GM23338 (cell line): Measurements from ENCODE around the gene EGLN2. TPM values are rescaled to one million over a fixed set of nuclear protein-coding genes. Genes with fewer than 3 reads are reported as not detected.

Experiments used
- ATAC-seq: fragments of 200-7000 bp; cut with Tn5 transposase; 3 replicates; pipeline ENCODE4 v1.9.1; 2020
- DNase-seq: peaks from one replicate; pipeline ENCODE4 v3.0.0-alpha.2; 2015; ENCODE audit warnings: low spot score
- H2AFZ ChIP-seq: fragments of 200-600 bp; sonication (generic); 2 replicates; pipeline ENCODE4 v1.8.0; 2016; ENCODE audit warnings: antibody characterized with exemption, mild to moderate bottlenecking, moderate library complexity
- H3F3A ChIP-seq: fragments of 200-600 bp; sonication (generic); replicated peaks from 2 replicates; pipeline ENCODE4 v1.8.0; 2017; ENCODE audit warnings: antibody characterized with exemption, mixed run types, low read depth
- H3K27ac ChIP-seq: fragments of 200-600 bp; sonication (generic); 2 replicates; pipeline ENCODE4 v1.6.1; 2016; ENCODE audit warnings: low read depth
- H3K27me3 ChIP-seq: fragments of 200-600 bp; sonication (generic); 2 replicates; pipeline ENCODE4 v1.8.0; 2016; ENCODE audit warnings: mild to moderate bottlenecking, mixed run types, moderate library complexity; ENCODE audit not compliant: insufficient read depth
- H3K36me3 ChIP-seq: fragments of 200-600 bp; sonication (generic); 2 replicates; pipeline ENCODE4 v1.8.0; 2016; ENCODE audit warnings: mild to moderate bottlenecking; ENCODE audit not compliant: insufficient read depth
- H3K4me1 ChIP-seq: fragments of 200-600 bp; sonication (generic); 2 replicates; pipeline ENCODE4 v1.8.0; 2016; ENCODE audit warnings: mild to moderate bottlenecking, moderate library complexity; ENCODE audit not compliant: insufficient read depth
- H3K4me2 ChIP-seq: fragments of 200-600 bp; sonication (generic); 2 replicates; pipeline ENCODE4 v1.7.1; 2017; ENCODE audit warnings: mixed run types
- H3K4me3 ChIP-seq: fragments of 200-600 bp; sonication (generic); 2 replicates; pipeline ENCODE4 v1.6.1; 2016; ENCODE audit warnings: mixed run types
- H3K79me2 ChIP-seq: fragments of 200-600 bp; sonication (generic); replicated peaks from 2 replicates; pipeline ENCODE4 v1.8.0; 2017; ENCODE audit warnings: mild to moderate bottlenecking; ENCODE audit not compliant: insufficient read depth
- H3K9me2 ChIP-seq: fragments of 200-600 bp; sonication (generic); 2 replicates; pipeline ENCODE4 v1.8.0; 2017; ENCODE audit not compliant: insufficient read depth
- H4K20me1 ChIP-seq: fragments of 200-600 bp; sonication (generic); replicated peaks from 2 replicates; pipeline ENCODE4 v1.8.0; 2017; ENCODE audit warnings: mild to moderate bottlenecking; ENCODE audit not compliant: insufficient read depth
- H3K27ac Mint-ChIP-seq: 2 replicates; pipeline ENCODE4 v1.8.0; 2020; ENCODE audit warnings: inconsistent platforms, mild to moderate bottlenecking, moderate library complexity, mixed read lengths
- H3K27me3 Mint-ChIP-seq: 3 replicates; pipeline ENCODE4 v1.8.0; 2022; ENCODE audit warnings: low read depth, mild to moderate bottlenecking, moderate library complexity, mixed read lengths, inconsistent platforms; ENCODE audit not compliant: insufficient read depth, poor library complexity
- H3K36me3 Mint-ChIP-seq: 3 replicates; pipeline ENCODE4 v1.8.0; 2021; ENCODE audit warnings: low read depth, mild to moderate bottlenecking, inconsistent platforms, moderate library complexity, mixed read lengths
- H3K4me1 Mint-ChIP-seq: 3 replicates; pipeline ENCODE4 v1.8.0; 2020; ENCODE audit warnings: mild to moderate bottlenecking, inconsistent platforms, mixed read lengths
- H3K4me3 Mint-ChIP-seq: 3 replicates; pipeline ENCODE4 v1.8.0; 2021; ENCODE audit warnings: moderate library complexity, mild to moderate bottlenecking, inconsistent platforms, mixed read lengths
- H3K9me3 Mint-ChIP-seq: 3 replicates; pipeline ENCODE4 v1.8.0; 2020; ENCODE audit warnings: moderate library complexity, mild to moderate bottlenecking, inconsistent platforms, mixed read lengths
- CREB1 ChIP-seq: fragments of 250-450 bp; sonication (Bioruptor Pico); IDR thresholded peaks from 2 replicates; pipeline ENCODE4 v1.5.0; 2020; ENCODE audit warnings: low read depth, mild to moderate bottlenecking, moderate library complexity
- ETS1 ChIP-seq: IDR thresholded peaks from 2 replicates; pipeline ENCODE4 v1.6.1; 2016; ENCODE audit warnings: antibody characterized with exemption
- EZH2 ChIP-seq: fragments of 200-600 bp; sonication (generic); IDR thresholded peaks from one replicate; pipeline ENCODE4 v1.8.0; 2017; ENCODE audit warnings: antibody characterized with exemption, mild to moderate bottlenecking, low read depth; ENCODE audit not compliant: unreplicated experiment
- JUNB ChIP-seq: IDR thresholded peaks from one replicate; pipeline ENCODE4 v1.6.1; 2016; ENCODE audit warnings: antibody characterized with exemption; ENCODE audit not compliant: unreplicated experiment
- NANOG ChIP-seq: IDR thresholded peaks from 2 replicates; pipeline ENCODE4 v1.6.1; 2016; ENCODE audit warnings: antibody characterized with exemption, borderline replicate concordance
- POLR2AphosphoS5 ChIP-seq: IDR thresholded peaks from 2 replicates; pipeline ENCODE4 v1.6.1; 2016; ENCODE audit warnings: antibody characterized with exemption, low read depth
- STAT1 ChIP-seq: IDR thresholded peaks from one replicate; pipeline ENCODE4 v1.6.1; 2016; ENCODE audit warnings: antibody characterized with exemption; ENCODE audit not compliant: unreplicated experiment
- ZNF114 ChIP-seq: fragments of 250-450 bp; sonication (Bioruptor Pico); IDR thresholded peaks from 2 replicates; pipeline ENCODE4 v1.5.0; 2020; ENCODE audit warnings: mild to moderate bottlenecking, moderate library complexity
- ZNF331 ChIP-seq: fragments of 250-450 bp; sonication (Bioruptor Pico); IDR thresholded peaks from 2 replicates; pipeline ENCODE4 v1.5.0; 2020; ENCODE audit warnings: low read depth, mild to moderate bottlenecking, moderate library complexity
- polyA plus RNA-seq: library from polyadenylated mRNA; unstranded; fragments of >200 nt; fragmentation: Nextera tagmentation; extraction: Ambion mirVana; gene quantifications from 2 replicates; pipeline ENCODE4 v1.2.1, GENCODE V29; 2016
- total RNA-seq: library from RNA; depleted of rRNA; stranded (reverse); fragments of >200 nt; shearing (Covaris generic); gene quantifications from 2 replicates; pipeline ENCODE4 v1.2.3, GENCODE V29; 2014
- TF ChIP-seq, protein P1 (sequence below): IDR thresholded peaks from one replicate; pipeline ENCODE4 v1.6.1; 2018; ENCODE audit warnings: antibody characterized with exemption; ENCODE audit not compliant: unreplicated experiment
- TF ChIP-seq, protein P2 (sequence below): fragments of 250-450 bp; sonication (Bioruptor Pico); IDR thresholded peaks from 2 replicates; pipeline ENCODE4 v1.5.0; 2020; ENCODE audit warnings: mild to moderate bottlenecking, moderate library complexity

The EGLN2 gene
- total and polyA plus RNA-seq, 2 experiments from 2014 or later: 59.9 to 118 TPM

GRCh38 chr19:40791996-40792395 lies 7.0 kb upstream of the EGLN2 start:
- Histone ChIP-seq H3K27ac (no peak overlapping the region), H3K79me2 (no peaks in the 10 kb centered on the region), H3K4me1 (no peaks in the 10 kb centered on the region), H2AFZ (no peak overlapping the region), H3K9me2 (no peaks in the 10 kb centered on the region), H3K27me3 (no peaks in the 10 kb centered on the region), H3K36me3 (no peaks in the 10 kb centered on the region), H3K4me3 (no peak overlapping the region), H3F3A (no peaks in the 10 kb centered on the region), H4K20me1 (no peaks in the 10 kb centered on the region), H3K4me2 (no peak overlapping the region)
- no peaks in the 10 kb centered on the region for H3K9me3 Mint-ChIP-seq
- H3K36me3 Mint-ChIP-seq: peaks cover 5% of the 10 kb centered on the region; the same call in 2 of the 3 replicates
- TF ChIP-seq, protein P1, sequence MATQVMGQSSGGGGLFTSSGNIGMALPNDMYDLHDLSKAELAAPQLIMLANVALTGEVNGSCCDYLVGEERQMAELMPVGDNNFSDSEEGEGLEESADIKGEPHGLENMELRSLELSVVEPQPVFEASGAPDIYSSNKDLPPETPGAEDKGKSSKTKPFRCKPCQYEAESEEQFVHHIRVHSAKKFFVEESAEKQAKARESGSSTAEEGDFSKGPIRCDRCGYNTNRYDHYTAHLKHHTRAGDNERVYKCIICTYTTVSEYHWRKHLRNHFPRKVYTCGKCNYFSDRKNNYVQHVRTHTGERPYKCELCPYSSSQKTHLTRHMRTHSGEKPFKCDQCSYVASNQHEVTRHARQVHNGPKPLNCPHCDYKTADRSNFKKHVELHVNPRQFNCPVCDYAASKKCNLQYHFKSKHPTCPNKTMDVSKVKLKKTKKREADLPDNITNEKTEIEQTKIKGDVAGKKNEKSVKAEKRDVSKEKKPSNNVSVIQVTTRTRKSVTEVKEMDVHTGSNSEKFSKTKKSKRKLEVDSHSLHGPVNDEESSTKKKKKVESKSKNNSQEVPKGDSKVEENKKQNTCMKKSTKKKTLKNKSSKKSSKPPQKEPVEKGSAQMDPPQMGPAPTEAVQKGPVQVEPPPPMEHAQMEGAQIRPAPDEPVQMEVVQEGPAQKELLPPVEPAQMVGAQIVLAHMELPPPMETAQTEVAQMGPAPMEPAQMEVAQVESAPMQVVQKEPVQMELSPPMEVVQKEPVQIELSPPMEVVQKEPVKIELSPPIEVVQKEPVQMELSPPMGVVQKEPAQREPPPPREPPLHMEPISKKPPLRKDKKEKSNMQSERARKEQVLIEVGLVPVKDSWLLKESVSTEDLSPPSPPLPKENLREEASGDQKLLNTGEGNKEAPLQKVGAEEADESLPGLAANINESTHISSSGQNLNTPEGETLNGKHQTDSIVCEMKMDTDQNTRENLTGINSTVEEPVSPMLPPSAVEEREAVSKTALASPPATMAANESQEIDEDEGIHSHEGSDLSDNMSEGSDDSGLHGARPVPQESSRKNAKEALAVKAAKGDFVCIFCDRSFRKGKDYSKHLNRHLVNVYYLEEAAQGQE: no peak
- TF ChIP-seq ETS1 (no peak), ZNF331 (CRISPR knock-in tag) (no peak), CREB1 (CRISPR knock-in tag) (no peak), POLR2AphosphoS5 (no peak), ZNF114 (no peak), STAT1 (no peak), EZH2 (no peak), NANOG (no peak), JUNB (no peak)
- TF ChIP-seq, protein P2, sequence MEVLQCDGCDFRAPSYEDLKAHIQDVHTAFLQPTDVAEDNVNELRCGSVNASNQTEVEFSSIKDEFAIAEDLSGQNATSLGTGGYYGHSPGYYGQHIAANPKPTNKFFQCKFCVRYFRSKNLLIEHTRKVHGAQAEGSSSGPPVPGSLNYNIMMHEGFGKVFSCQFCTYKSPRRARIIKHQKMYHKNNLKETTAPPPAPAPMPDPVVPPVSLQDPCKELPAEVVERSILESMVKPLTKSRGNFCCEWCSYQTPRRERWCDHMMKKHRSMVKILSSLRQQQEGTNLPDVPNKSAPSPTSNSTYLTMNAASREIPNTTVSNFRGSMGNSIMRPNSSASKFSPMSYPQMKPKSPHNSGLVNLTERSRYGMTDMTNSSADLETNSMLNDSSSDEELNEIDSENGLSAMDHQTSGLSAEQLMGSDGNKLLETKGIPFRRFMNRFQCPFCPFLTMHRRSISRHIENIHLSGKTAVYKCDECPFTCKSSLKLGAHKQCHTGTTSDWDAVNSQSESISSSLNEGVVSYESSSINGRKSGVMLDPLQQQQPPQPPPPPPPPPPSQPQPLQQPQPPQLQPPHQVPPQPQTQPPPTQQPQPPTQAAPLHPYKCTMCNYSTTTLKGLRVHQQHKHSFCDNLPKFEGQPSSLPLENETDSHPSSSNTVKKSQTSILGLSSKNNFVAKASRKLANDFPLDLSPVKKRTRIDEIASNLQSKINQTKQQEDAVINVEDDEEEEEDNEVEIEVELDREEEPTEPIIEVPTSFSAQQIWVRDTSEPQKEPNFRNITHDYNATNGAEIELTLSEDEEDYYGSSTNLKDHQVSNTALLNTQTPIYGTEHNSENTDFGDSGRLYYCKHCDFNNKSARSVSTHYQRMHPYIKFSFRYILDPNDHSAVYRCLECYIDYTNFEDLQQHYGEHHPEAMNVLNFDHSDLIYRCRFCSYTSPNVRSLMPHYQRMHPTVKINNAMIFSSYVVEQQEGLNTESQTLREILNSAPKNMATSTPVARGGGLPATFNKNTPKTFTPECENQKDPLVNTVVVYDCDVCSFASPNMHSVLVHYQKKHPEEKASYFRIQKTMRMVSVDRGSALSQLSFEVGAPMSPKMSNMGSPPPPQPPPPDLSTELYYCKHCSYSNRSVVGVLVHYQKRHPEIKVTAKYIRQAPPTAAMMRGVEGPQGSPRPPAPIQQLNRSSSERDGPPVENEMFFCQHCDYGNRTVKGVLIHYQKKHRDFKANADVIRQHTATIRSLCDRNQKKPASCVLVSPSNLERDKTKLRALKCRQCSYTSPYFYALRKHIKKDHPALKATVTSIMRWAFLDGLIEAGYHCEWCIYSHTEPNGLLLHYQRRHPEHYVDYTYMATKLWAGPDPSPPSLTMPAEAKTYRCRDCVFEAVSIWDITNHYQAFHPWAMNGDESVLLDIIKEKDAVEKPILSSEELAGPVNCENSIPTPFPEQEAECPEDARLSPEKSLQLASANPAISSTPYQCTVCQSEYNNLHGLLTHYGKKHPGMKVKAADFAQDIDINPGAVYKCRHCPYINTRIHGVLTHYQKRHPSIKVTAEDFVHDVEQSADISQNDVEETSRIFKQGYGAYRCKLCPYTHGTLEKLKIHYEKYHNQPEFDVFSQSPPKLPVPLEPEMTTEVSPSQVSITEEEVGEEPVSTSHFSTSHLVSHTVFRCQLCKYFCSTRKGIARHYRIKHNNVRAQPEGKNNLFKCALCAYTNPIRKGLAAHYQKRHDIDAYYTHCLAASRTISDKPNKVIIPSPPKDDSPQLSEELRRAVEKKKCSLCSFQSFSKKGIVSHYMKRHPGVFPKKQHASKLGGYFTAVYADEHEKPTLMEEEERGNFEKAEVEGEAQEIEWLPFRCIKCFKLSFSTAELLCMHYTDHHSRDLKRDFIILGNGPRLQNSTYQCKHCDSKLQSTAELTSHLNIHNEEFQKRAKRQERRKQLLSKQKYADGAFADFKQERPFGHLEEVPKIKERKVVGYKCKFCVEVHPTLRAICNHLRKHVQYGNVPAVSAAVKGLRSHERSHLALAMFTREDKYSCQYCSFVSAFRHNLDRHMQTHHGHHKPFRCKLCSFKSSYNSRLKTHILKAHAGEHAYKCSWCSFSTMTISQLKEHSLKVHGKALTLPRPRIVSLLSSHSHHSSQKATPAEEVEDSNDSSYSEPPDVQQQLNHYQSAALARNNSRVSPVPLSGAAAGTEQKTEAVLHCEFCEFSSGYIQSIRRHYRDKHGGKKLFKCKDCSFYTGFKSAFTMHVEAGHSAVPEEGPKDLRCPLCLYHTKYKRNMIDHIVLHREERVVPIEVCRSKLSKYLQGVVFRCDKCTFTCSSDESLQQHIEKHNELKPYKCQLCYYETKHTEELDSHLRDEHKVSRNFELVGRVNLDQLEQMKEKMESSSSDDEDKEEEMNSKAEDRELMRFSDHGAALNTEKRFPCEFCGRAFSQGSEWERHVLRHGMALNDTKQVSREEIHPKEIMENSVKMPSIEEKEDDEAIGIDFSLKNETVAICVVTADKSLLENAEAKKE (CRISPR knock-in tag): no peak
- H3K27me3 Mint-ChIP-seq: peaks cover 3% of the 10 kb centered on the region
- H3K27ac Mint-ChIP-seq: no peak overlapping the region
- DNase-seq (no peak), ATAC-seq (no peak)
- H3K4me1 Mint-ChIP-seq: peaks cover 3% of the 10 kb centered on the region; the same call in 2 of the 3 replicates
- no peak overlapping the region for H3K4me3 Mint-ChIP-seq
